K562 (cell line): Measurements from ENCODE around the gene CISD3. TPM values are rescaled to one million over a fixed set of nuclear protein-coding genes. Genes with fewer than 3 reads are reported as not detected.

Experiments
- ADNP ChIP-seq: fragments of 200-800 bp; sonication (Bioruptor generic); IDR thresholded peaks from 2 replicates; pipeline ENCODE4 v1.6.1; 2016; ENCODE audit warnings: missing genetic modification characterization, missing compliant biosample characterization
- BRD4 ChIP-seq: fragments of 200-600 bp; sonication (generic); IDR thresholded peaks from 2 replicates; pipeline ENCODE4 v1.6.1; 2017; ENCODE audit warnings: inconsistent platforms
- CHD4 ChIP-seq: fragments of 200-600 bp; sonication (generic); IDR thresholded peaks from 3 replicates; pipeline ENCODE4 v1.6.1; 2012; ENCODE audit warnings: low read depth, mild to moderate bottlenecking, mixed read lengths, low read length, inconsistent platforms; ENCODE audit not compliant: insufficient read depth, insufficient replicate concordance, poor library complexity, severe bottlenecking
- EHMT2 ChIP-seq: fragments of 450-650 bp; IDR thresholded peaks from 2 replicates; pipeline ENCODE4 v1.6.1; 2018; ENCODE audit warnings: antibody characterized with exemption
- HDAC1 ChIP-seq, 2 experiments: fragments of 450-650 bp; IDR thresholded peaks; 2 replicates each; pipeline ENCODE4 v1.6.1; 2016 to 2017; ENCODE audit warnings: inconsistent platforms in 1 of 2, mild to moderate bottlenecking in 1 of 2, moderate library complexity in 1 of 2
- HDGF ChIP-seq: fragments of 450-650 bp; IDR thresholded peaks from 2 replicates; pipeline ENCODE4 v1.6.1; 2016
- KDM5B ChIP-seq: fragments of 200-600 bp; sonication (generic); IDR thresholded peaks from 2 replicates; pipeline ENCODE4 v1.6.1; 2012; ENCODE audit warnings: low read depth, mild to moderate bottlenecking, moderate library complexity, low read length, control low read depth, inconsistent platforms; ENCODE audit not compliant: insufficient replicate concordance
- MIER1 ChIP-seq: fragments of 450-650 bp; IDR thresholded peaks from 2 replicates; pipeline ENCODE4 v1.6.1; 2016; ENCODE audit warnings: antibody characterized with exemption, mild to moderate bottlenecking, low read depth
- NCOA4 ChIP-seq: fragments of 450-650 bp; IDR thresholded peaks from 2 replicates; pipeline ENCODE4 v1.6.1; 2018; ENCODE audit warnings: mild to moderate bottlenecking; ENCODE audit not compliant: partially characterized antibody
- RBM14 ChIP-seq: fragments of 200-400 bp; formaldehyde crosslinking; IDR thresholded peaks from 2 replicates; pipeline ENCODE4 v1.6.1; 2018; ENCODE audit warnings: low read depth, mild to moderate bottlenecking, low read length, moderate library complexity, borderline replicate concordance; ENCODE audit not compliant: insufficient read depth
- SMARCA5 ChIP-seq: fragments of 450-650 bp; IDR thresholded peaks from 2 replicates; pipeline ENCODE4 v1.6.1; 2016
- TAF9B ChIP-seq: fragments of 450-650 bp; IDR thresholded peaks from 2 replicates; pipeline ENCODE4 v1.6.1; 2018; ENCODE audit warnings: mild to moderate bottlenecking; ENCODE audit not compliant: partially characterized antibody
- THRAP3 ChIP-seq: fragments of 450-650 bp; IDR thresholded peaks from 2 replicates; pipeline ENCODE4 v1.6.1; 2016; ENCODE audit warnings: mild to moderate bottlenecking, inconsistent platforms, borderline replicate concordance
- YBX1 ChIP-seq: fragments of 450-650 bp; IDR thresholded peaks from 2 replicates; pipeline ENCODE4 v1.7.1; 2016; ENCODE audit warnings: mild to moderate bottlenecking
- polyA plus RNA-seq, 8 experiments: library from polyadenylated mRNA; depleted of rRNA in 4 of 8; stranded (reverse) in 5 of 8; unstranded in 3 of 8; fragments of >200 nt; fragmentation: Nextera tagmentation in 2 of 8; fragmentation: Illumina TruSeq in 1 of 8; extraction: Ambion mirVana in 2 of 8; extraction: Trizol in 1 of 8; gene quantifications; 2 replicates each; pipeline versions ENCODE4 v1.2.1 to v1.2.3, GENCODE V29; 2011 to 2014; ENCODE audit warnings: inconsistent platforms in 1 of 8, missing spikeins in 1 of 8
- total RNA-seq, 7 experiments: library from RNA; depleted of rRNA in 6 of 7; stranded (reverse); fragments of >200 nt in 6 of 7; fragmentation: Illumina TruSeq in 2 of 7; extraction: Trizol in 2 of 7; gene quantifications; 2 replicates each; pipeline versions ENCODE4 v1.2.1 to v1.2.3, GENCODE V29; 2011 to 2021; ENCODE audit warnings: low replicate concordance in 1 of 7
- TF ChIP-seq, protein P1 (sequence below): fragments of 450-650 bp; IDR thresholded peaks from 2 replicates; pipeline ENCODE4 v1.7.0; 2016; ENCODE audit warnings: borderline replicate concordance
- TF ChIP-seq, protein P2 (sequence below): fragments of 450-650 bp; IDR thresholded peaks from 2 replicates; pipeline ENCODE4 v1.6.1; 2016; ENCODE audit warnings: borderline replicate concordance
- TF ChIP-seq, protein P3 (sequence below): IDR thresholded peaks from 2 replicates; pipeline ENCODE4 v1.6.1; 2014; ENCODE audit warnings: antibody characterized with exemption
- TF ChIP-seq, protein P4 (sequence below): sonication (generic); formaldehyde crosslinking; IDR thresholded peaks from 2 replicates; pipeline ENCODE4 v1.8.0; 2022; ENCODE audit warnings: mild to moderate bottlenecking, missing genetic modification reagents
- TF ChIP-seq, protein P5 (sequence below), 2 experiments: fragments of 450-650 bp; IDR thresholded peaks; 2 replicates each; pipeline ENCODE4 v1.6.1; 2016

CISD3 gene
- total and polyA plus RNA-seq, 9 of the 15 experiments (the other 6 are each of a cell fraction or from before 2014, with no cell fraction given), result 5.0 to 60.7 (median 15.7) TPM

DNA sequence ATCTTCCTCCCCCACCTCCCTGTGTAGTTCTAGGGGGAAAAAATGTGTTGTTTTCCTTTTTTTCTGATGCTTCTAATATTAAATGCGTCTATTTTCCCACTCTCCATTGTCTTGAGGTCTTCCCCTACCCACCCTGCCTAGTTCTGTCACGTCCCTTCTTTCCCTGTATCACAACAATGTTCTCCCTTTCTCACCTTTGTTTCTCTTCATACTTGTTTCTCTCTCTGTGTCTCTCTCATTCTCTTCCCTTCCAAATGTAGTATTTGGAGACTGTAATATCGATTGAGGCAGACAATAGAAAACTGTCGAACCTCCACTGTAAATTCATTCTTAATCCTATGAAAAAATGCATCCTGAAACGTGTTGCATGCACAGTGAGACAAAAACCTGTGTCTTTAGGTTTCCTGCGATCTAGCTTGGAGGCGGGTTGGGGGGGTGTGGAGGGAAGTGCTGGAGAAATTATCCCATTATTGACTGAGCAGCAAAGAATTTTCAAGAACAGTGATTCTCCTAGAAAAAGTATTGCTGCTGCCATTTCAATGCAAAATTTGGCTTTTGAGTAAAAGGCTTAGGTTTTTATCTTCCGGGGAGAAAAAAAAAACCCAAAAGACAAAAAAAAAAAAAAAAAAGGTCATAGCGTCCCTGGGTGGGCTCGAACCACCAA lies 21.1 kb downstream of the CISD3 start (continued):
- TF ChIP-seq RBM14 (no peak), BRD4 (0 out of 2 replicates have a peak, but pooled peaks have one; percentile 83), YBX1 (no peak), HDAC1 (IDR thresholded peaks at IDR 0.05) (peak in 1 of 2 experiments; percentile 24; a peak in 2 of 4 replicates), CHD4 (no peak), KDM5B (peak; percentile 16), THRAP3 (peak; percentile 92), HDGF (0 out of 2 replicates have a peak, but pooled peaks have one; percentile 41), NCOA4 (peak; percentile 68), SMARCA5 (peak; percentile 58; the same call in 1 of the 2 replicates), EHMT2 (0 out of 2 replicates have a peak, but pooled peaks have one; percentile 43), ADNP (tag) (peak; percentile 99), MIER1 (peak; percentile 63; the same call in 1 of the 2 replicates), TAF9B (peak; percentile 41)
- TF ChIP-seq, protein P1, sequence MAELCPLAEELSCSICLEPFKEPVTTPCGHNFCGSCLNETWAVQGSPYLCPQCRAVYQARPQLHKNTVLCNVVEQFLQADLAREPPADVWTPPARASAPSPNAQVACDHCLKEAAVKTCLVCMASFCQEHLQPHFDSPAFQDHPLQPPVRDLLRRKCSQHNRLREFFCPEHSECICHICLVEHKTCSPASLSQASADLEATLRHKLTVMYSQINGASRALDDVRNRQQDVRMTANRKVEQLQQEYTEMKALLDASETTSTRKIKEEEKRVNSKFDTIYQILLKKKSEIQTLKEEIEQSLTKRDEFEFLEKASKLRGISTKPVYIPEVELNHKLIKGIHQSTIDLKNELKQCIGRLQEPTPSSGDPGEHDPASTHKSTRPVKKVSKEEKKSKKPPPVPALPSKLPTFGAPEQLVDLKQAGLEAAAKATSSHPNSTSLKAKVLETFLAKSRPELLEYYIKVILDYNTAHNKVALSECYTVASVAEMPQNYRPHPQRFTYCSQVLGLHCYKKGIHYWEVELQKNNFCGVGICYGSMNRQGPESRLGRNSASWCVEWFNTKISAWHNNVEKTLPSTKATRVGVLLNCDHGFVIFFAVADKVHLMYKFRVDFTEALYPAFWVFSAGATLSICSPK, result 0 out of 2 replicates have a peak, but pooled peaks have one; percentile 78
- TF ChIP-seq, protein P2, sequence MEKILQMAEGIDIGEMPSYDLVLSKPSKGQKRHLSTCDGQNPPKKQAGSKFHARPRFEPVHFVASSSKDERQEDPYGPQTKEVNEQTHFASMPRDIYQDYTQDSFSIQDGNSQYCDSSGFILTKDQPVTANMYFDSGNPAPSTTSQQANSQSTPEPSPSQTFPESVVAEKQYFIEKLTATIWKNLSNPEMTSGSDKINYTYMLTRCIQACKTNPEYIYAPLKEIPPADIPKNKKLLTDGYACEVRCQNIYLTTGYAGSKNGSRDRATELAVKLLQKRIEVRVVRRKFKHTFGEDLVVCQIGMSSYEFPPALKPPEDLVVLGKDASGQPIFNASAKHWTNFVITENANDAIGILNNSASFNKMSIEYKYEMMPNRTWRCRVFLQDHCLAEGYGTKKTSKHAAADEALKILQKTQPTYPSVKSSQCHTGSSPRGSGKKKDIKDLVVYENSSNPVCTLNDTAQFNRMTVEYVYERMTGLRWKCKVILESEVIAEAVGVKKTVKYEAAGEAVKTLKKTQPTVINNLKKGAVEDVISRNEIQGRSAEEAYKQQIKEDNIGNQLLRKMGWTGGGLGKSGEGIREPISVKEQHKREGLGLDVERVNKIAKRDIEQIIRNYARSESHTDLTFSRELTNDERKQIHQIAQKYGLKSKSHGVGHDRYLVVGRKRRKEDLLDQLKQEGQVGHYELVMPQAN, result peak; percentile 77; the same call in 1 of the 2 replicates
- TF ChIP-seq, protein P3, sequence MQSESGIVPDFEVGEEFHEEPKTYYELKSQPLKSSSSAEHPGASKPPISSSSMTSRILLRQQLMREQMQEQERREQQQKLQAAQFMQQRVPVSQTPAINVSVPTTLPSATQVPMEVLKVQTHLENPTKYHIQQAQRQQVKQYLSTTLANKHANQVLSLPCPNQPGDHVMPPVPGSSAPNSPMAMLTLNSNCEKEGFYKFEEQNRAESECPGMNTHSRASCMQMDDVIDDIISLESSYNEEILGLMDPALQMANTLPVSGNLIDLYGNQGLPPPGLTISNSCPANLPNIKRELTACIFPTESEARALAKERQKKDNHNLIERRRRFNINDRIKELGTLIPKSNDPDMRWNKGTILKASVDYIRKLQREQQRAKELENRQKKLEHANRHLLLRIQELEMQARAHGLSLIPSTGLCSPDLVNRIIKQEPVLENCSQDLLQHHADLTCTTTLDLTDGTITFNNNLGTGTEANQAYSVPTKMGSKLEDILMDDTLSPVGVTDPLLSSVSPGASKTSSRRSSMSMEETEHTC, result 0 out of 2 replicates have a peak, but pooled peaks have one; percentile 15
- TF ChIP-seq, protein P4, sequence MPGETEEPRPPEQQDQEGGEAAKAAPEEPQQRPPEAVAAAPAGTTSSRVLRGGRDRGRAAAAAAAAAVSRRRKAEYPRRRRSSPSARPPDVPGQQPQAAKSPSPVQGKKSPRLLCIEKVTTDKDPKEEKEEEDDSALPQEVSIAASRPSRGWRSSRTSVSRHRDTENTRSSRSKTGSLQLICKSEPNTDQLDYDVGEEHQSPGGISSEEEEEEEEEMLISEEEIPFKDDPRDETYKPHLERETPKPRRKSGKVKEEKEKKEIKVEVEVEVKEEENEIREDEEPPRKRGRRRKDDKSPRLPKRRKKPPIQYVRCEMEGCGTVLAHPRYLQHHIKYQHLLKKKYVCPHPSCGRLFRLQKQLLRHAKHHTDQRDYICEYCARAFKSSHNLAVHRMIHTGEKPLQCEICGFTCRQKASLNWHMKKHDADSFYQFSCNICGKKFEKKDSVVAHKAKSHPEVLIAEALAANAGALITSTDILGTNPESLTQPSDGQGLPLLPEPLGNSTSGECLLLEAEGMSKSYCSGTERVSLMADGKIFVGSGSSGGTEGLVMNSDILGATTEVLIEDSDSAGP (CRISPR knock-in tag), result no peak
- TF ChIP-seq, protein P5, sequence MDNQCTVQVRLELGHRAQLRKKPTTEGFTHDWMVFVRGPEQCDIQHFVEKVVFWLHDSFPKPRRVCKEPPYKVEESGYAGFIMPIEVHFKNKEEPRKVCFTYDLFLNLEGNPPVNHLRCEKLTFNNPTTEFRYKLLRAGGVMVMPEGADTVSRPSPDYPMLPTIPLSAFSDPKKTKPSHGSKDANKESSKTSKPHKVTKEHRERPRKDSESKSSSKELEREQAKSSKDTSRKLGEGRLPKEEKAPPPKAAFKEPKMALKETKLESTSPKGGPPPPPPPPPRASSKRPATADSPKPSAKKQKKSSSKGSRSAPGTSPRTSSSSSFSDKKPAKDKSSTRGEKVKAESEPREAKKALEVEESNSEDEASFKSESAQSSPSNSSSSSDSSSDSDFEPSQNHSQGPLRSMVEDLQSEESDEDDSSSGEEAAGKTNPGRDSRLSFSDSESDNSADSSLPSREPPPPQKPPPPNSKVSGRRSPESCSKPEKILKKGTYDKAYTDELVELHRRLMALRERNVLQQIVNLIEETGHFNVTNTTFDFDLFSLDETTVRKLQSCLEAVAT (IDR thresholded peaks at IDR 0.05), result peak in 1 of 2 experiments; percentile 18; a peak in 1 of 4 replicates
